ENCODE measurements around the gene CNTN1. TPM values are rescaled to one million over a fixed set of nuclear protein-coding genes. Genes with fewer than 3 reads are reported as not detected.

The CNTN1 gene
- polyA plus RNA-seq, 1 of the 3 experiments (the other 2 are of a cell fraction), result 0.13 TPM

DNA sequence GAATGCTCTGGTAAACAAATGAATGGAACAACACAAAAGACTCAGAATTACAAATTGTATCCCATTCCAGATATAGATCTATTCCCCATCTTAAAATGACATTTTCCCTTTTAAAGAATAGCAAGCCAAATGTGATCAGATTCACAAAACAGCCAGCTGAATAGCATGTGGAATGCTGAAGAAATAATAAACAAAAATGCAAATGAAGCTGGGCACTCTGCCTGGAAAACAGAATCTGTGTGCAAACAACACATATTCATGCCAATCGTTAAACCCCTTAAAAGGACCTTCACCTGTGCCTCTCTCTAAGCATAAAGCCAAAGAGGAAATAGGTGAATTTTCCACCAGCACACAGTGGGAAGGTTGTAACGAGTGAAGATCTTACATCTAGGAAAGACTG, 428.0 kb downstream of the CNTN1 start:
- Histone ChIP-seq H3F3A (replicated peaks; ENCODE audit: insufficient read depth) (no peaks in the 10 kb centered on the region), H3K27ac (ENCODE audit: low read depth in 2 of 2, low read length in 1 of 2) (no peak overlapping the region), H3K9ac (no peak overlapping the region), H3K4me1 (ENCODE audit: control insufficient read depth in 1 of 2, insufficient read depth in 2 of 2, low read depth in 1 of 2, low read length in 1 of 2) (no peaks in the 10 kb centered on the region), H3K27me3 (ENCODE audit: insufficient read depth) (no peaks in the 10 kb centered on the region), H3K9me3 (no peaks in the 10 kb centered on the region), H3K4me3 (ENCODE audit: low read depth in 2 of 2, low read length in 1 of 2) (no peak overlapping the region), H2AFZ (ENCODE audit: low read depth) (no peak overlapping the region), H3K79me2 (ENCODE audit: insufficient read depth) (no peaks in the 10 kb centered on the region), H3K36me3 (replicated peaks in 1 of 2; ENCODE audit: control insufficient read depth in 1 of 2, insufficient read depth in 2 of 2, low read length in 1 of 2) (no peaks in the 10 kb centered on the region), H3K9me2 (no peaks in the 10 kb centered on the region), H4K20me1 (ENCODE audit: insufficient read depth) (no peaks in the 10 kb centered on the region), H3K4me2 (no peak overlapping the region)
- CTCF ChIA-PET, result no interaction called here
- POLR2A ChIA-PET, result no interaction called here
- DNase-seq, result no peak
- 49% methylated on average over 2 of the region's 2 CpGs for WGBS (ENCODE audit: low lambda C conversion rate)
- TF ChIP-seq NFIC (IDR thresholded peaks at IDR 0.05; ENCODE audit: borderline replicate concordance) (no peak), NRF1 (IDR thresholded peaks at IDR 0.05; ENCODE audit: low read depth, low read length) (no peak), EP300 (IDR thresholded peaks at IDR 0.05; ENCODE audit: borderline replicate concordance in 1 of 2, low read depth in 1 of 2, low read length in 1 of 2) (no peak), SIN3A (IDR thresholded peaks at IDR 0.05; ENCODE audit: borderline replicate concordance, low read depth, low read length) (no peak), PBX3 (IDR thresholded peaks at IDR 0.05) (no peak), RFX5 (IDR thresholded peaks at IDR 0.05; ENCODE audit: low read length) (no peak), ELF1 (IDR thresholded peaks at IDR 0.05) (no peak)

- H3K27ac ChIP-seq (ENCODE audit: low read depth in 2 of 2, low read length in 1 of 2), result no peak overlapping the region
- H4K20me1 ChIP-seq (ENCODE audit: insufficient read depth), result no peaks in the 10 kb centered on the region
- H3K4me2 ChIP-seq, result no peak overlapping the region
- no peak overlapping the region for H3K9ac ChIP-seq
- DNase-seq, result no peak
- ChIA-PET POLR2A (no interaction called here), CTCF (no interaction called here)
- H3K79me2 ChIP-seq (ENCODE audit: insufficient read depth), result no peaks in the 10 kb centered on the region
- H3K4me3 ChIP-seq (ENCODE audit: low read depth in 2 of 2, low read length in 1 of 2), result no peak overlapping the region
- no peaks in the 10 kb centered on the region for H3K9me2 ChIP-seq
- no peaks in the 10 kb centered on the region for H3K9me3 ChIP-seq
- no peaks in the 10 kb centered on the region for H3K4me1 ChIP-seq (ENCODE audit: control insufficient read depth in 1 of 2, insufficient read depth in 2 of 2, low read depth in 1 of 2, low read length in 1 of 2)
- H2AFZ ChIP-seq (ENCODE audit: low read depth), result no peak overlapping the region
- H3K36me3 ChIP-seq (replicated peaks in 1 of 2; ENCODE audit: control insufficient read depth in 1 of 2, insufficient read depth in 2 of 2, low read length in 1 of 2), result no peaks in the 10 kb centered on the region
- H3K27me3 ChIP-seq (ENCODE audit: insufficient read depth), result no peaks in the 10 kb centered on the region
- no peaks in the 10 kb centered on the region for H3F3A ChIP-seq (replicated peaks; ENCODE audit: insufficient read depth)
- TF ChIP-seq TCF12 (IDR thresholded peaks at IDR 0.05), result no peak
- no peak for TF ChIP-seq MXI1 (IDR thresholded peaks at IDR 0.05; ENCODE audit: low read depth, low read length)
- no peak for TF ChIP-seq REST (IDR thresholded peaks at IDR 0.05; ENCODE audit: low read depth, low read length)
- no peak for TF ChIP-seq RFX5 (IDR thresholded peaks at IDR 0.05; ENCODE audit: low read length)
- TF ChIP-seq JUND (IDR thresholded peaks at IDR 0.05), result no peak
- no peak for TF ChIP-seq GATA2 (CRISPR knock-in tag; IDR thresholded peaks at IDR 0.05)
- TF ChIP-seq RAD21 (IDR thresholded peaks at IDR 0.05; ENCODE audit: low read length), result no peak
- no peak for TF ChIP-seq TAF1 (IDR thresholded peaks at IDR 0.05; ENCODE audit: borderline replicate concordance, low read depth, low read length)
- no peak for TF ChIP-seq ELF1 (IDR thresholded peaks at IDR 0.05)
- no peak for TF ChIP-seq GABPA (IDR thresholded peaks at IDR 0.05; ENCODE audit: low read depth)
- no peak for TF ChIP-seq ZBTB33 (IDR thresholded peaks at IDR 0.05; ENCODE audit: borderline replicate concordance, low read depth)
- TF ChIP-seq NFIC (IDR thresholded peaks at IDR 0.05; ENCODE audit: borderline replicate concordance), result no peak
- TF ChIP-seq SMC3 (IDR thresholded peaks at IDR 0.05; ENCODE audit: low read depth, low read length), result no peak
- TF ChIP-seq RXRA (IDR thresholded peaks at IDR 0.05; ENCODE audit: borderline replicate concordance, low read depth), result no peak
- TF ChIP-seq, protein P1, sequence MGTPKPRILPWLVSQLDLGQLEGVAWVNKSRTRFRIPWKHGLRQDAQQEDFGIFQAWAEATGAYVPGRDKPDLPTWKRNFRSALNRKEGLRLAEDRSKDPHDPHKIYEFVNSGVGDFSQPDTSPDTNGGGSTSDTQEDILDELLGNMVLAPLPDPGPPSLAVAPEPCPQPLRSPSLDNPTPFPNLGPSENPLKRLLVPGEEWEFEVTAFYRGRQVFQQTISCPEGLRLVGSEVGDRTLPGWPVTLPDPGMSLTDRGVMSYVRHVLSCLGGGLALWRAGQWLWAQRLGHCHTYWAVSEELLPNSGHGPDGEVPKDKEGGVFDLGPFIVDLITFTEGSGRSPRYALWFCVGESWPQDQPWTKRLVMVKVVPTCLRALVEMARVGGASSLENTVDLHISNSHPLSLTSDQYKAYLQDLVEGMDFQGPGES (IDR thresholded peaks at IDR 0.05; ENCODE audit: low read depth, low read length), result no peak
- no peak for TF ChIP-seq MAX (IDR thresholded peaks at IDR 0.05; ENCODE audit: low read depth)
- no peak for TF ChIP-seq PBX3 (IDR thresholded peaks at IDR 0.05)
Measured at GRCh38 chr12:41121374-41121773, 429.1 kb downstream of the CNTN1 start.
